Mesothelial cell of epicardium (in vitro differentiated cells): ENCODE data around the gene PTDSS2. TPM values are rescaled to one million over a fixed set of nuclear protein-coding genes. Genes with fewer than 3 reads are reported as not detected.

Experiments
- DNase-seq, 2 experiments: peaks; one replicate each; pipeline ENCODE4 v3.0.0; 2021; ENCODE audit warnings: low spot score in 2 of 2; ENCODE audit not compliant: unreplicated experiment in 2 of 2
- H3K27ac Mint-ChIP-seq: 2 replicates; pipeline ENCODE4 v1.8.0; 2021; ENCODE audit warnings: mixed read lengths
- H3K27me3 Mint-ChIP-seq: 2 replicates; pipeline ENCODE4 v1.8.0; 2021; ENCODE audit warnings: low read depth, mixed read lengths
- H3K36me3 Mint-ChIP-seq: 2 replicates; pipeline ENCODE4 v1.8.0; 2021; ENCODE audit warnings: mixed read lengths
- H3K4me1 Mint-ChIP-seq: 2 replicates; pipeline ENCODE4 v1.8.0; 2021; ENCODE audit warnings: mixed read lengths
- H3K4me3 Mint-ChIP-seq: 2 replicates; pipeline ENCODE4 v1.8.0; 2021; ENCODE audit warnings: mild to moderate bottlenecking, moderate library complexity, mixed read lengths
- H3K9me3 Mint-ChIP-seq: 2 replicates; pipeline ENCODE4 v1.8.0; 2021; ENCODE audit warnings: mixed read lengths
- CTCF ChIP-seq: fragments of 200-600 bp; sonication (generic); IDR thresholded peaks from one replicate; pipeline ENCODE4 v1.5.0; 2021; ENCODE audit warnings: antibody characterized with exemption; ENCODE audit not compliant: unreplicated experiment
- total RNA-seq: library from RNA; stranded (reverse); gene quantifications from 3 replicates; pipeline ENCODE4 v1.2.1, GENCODE V29; 2021

Gene PTDSS2
- total RNA-seq, 1 donor from 2014 or later, result 49.7 TPM

- TF ChIP-seq CTCF, result no peak
- DNase-seq, result no peak
- no peak overlapping the region for H3K4me3 Mint-ChIP-seq
- H3K9me3 Mint-ChIP-seq, result no peaks in the 10 kb centered on the region
- peaks cover 7% of the 10 kb centered on the region for H3K36me3 Mint-ChIP-seq
- H3K27ac Mint-ChIP-seq, result no peak overlapping the region
- peaks cover 6% of the 10 kb centered on the region for H3K4me1 Mint-ChIP-seq
- H3K27me3 Mint-ChIP-seq, result no peaks in the 10 kb centered on the region
Observed at GRCh38 chr11:459511-460220, 9.6 kb downstream of the PTDSS2 start.

DNA sequence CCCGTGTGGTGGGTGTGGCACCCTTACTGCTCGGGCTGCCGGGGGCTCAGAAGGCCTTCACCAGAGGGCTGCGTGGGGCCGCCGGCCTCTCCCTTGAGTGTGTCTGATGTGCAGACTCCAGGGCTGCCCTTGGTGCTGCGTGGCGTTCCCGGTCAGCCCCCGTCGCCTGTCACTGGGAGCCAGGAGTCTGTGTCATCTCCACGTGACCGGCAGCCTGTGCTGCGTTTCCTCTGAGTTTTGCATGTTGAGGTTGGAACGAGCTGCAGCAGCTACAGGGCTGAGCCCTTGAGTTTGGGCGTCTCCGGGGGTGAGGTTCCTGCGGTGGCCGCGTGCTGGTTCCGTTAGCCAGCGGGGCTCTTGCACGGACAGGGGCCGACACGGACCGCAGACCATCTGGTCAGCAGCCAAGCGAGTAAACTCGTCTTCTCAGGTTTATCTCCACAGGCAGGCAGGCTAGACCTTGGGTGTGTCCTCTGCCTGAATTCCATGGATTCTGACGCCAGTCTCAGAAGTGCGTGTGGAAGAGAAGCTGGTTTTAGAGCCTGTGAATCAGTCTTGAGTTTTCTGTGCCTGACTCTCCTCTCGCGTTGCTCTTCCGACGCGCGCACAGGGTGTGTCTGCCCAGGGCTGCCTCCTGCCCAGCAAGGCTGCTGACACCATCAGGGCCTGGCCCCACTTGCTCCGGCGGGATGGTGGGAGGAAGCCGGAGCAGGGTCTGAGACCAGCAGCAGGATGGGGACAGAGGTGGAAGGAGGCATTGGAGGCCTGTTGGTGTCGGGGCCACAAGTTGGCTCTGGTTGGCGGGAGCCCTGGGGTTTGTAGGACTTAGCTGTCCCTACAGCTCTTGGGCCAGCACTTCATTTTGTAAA lies 10.5 kb downstream of the PTDSS2 start:
- Mint-ChIP-seq H3K9me3 (no peaks in the 10 kb centered on the region), H3K27ac (peak overlapping the region; percentile 80), H3K4me1 (peaks cover 6% of the 10 kb centered on the region), H3K27me3 (no peaks in the 10 kb centered on the region), H3K4me3 (no peak overlapping the region), H3K36me3 (peaks cover 7% of the 10 kb centered on the region)
- TF ChIP-seq CTCF, result no peak
- DNase-seq, result no peak

DNA sequence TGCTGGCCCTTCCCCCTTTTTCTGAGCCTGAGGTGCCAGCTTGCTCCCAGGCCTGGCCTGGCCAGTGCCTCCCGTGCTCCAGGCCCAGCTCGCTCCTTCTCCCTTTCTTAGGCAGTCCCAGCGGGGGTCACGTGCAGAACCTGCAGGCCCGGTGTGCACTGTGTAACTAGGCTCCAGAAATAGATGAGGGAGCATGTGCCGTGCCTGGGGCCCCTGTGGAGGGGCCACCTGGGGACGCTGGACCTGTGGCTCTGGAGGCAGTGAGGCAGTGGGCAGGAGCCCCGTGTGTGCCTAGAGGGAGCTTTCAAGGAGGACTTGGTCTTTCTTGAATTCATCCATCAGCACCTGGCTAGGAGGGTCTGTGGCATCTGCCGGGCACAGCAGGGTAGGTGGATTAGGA lies 11.5 kb downstream of the PTDSS2 start:
- TF ChIP-seq CTCF, result no peak
- H3K27me3 Mint-ChIP-seq, result no peaks in the 10 kb centered on the region
- peaks cover 3% of the 10 kb centered on the region for H3K9me3 Mint-ChIP-seq
- H3K36me3 Mint-ChIP-seq, result peaks cover 14% of the 10 kb centered on the region
- DNase-seq, result no peak
- no peak overlapping the region for H3K4me3 Mint-ChIP-seq
- peaks cover 13% of the 10 kb centered on the region for H3K4me1 Mint-ChIP-seq
- no peak overlapping the region for H3K27ac Mint-ChIP-seq

DNA sequence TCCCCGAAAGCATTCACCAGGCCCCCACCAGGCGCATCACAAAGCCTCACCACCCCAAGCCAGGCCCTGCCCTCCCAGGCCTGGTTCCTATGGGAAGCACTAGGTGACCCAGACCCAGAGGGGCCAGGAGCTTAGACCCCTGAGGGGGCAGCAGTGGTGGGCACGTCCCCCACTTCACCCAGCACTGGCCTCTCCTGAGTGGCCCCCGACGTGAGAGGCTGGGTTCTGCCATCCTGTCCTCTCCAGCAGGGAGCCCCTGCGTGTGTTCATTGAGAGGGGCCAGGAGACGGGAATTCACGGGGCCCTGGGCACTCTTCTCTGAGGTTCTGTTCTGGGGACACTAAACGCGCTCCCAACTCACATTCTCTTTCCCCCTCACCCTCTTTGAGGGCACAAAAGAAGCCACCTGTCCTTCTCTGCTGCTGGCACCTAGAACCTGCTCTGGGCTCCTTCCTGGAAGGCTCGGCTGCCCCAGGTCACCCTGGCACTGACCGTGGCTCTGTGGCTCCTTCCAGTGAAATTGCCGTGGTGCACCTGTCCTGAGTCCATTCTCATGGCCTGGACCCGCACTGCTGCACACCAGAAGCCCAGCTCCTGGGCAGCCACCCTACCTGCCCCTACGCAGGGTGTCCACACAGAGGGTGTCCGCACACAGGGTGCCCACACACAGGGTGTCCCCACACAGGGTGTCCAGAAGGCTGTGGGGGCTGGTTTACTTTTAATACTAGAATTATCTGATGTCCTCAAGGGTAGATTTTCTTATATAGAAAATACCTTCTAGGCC lies 12.2 kb downstream of the PTDSS2 start:
- Mint-ChIP-seq H3K36me3 (peaks cover 15% of the 10 kb centered on the region), H3K27ac (no peak overlapping the region), H3K27me3 (no peaks in the 10 kb centered on the region), H3K4me1 (peaks cover 13% of the 10 kb centered on the region), H3K4me3 (no peak overlapping the region), H3K9me3 (peaks cover 3% of the 10 kb centered on the region)
- no peak for DNase-seq
- TF ChIP-seq CTCF, result no peak

GRCh38 chr11:464316-464715 lies 14.2 kb downstream of the PTDSS2 start:
- no peak for TF ChIP-seq CTCF
- H3K27me3 Mint-ChIP-seq, result no peaks in the 10 kb centered on the region
- no peak for DNase-seq
- peaks cover 22% of the 10 kb centered on the region for H3K4me1 Mint-ChIP-seq
- peaks cover 13% of the 10 kb centered on the region for H3K36me3 Mint-ChIP-seq
- H3K4me3 Mint-ChIP-seq, result no peak overlapping the region
- H3K27ac Mint-ChIP-seq, result no peak overlapping the region
- peaks cover 3% of the 10 kb centered on the region for H3K9me3 Mint-ChIP-seq
